CD14-positive monocyte (primary cell): ENCODE results near the gene SLC13A4. TPM values are rescaled to one million over a fixed set of nuclear protein-coding genes. Genes with fewer than 3 reads are reported as not detected.

Experiments
- DNase-seq, 3 donors: peaks; one replicate each; pipeline ENCODE4 v3.0.0-alpha.2; 2011 to 2022
- H2AFZ ChIP-seq: 2 replicates; pipeline ENCODE4 v1.6.0; 2012; ENCODE audit warnings: mild to moderate bottlenecking, low read depth, low read length, inconsistent platforms; ENCODE audit not compliant: insufficient read depth, poor library complexity, severe bottlenecking
- H3K27ac ChIP-seq, 2 donors: 1 replicate in 1 of 2; 2 replicates in 1 of 2; pipeline ENCODE4 v1.5.1; 2012 to 2013; ENCODE audit warnings: low read length in 2 of 2, control low read depth in 1 of 2, inconsistent platforms in 1 of 2, low read depth in 1 of 2, mild to moderate bottlenecking in 1 of 2
- H3K27me3 ChIP-seq, 2 donors: one replicate each; pipeline versions ENCODE4 v1.6.0 to v1.6.1; 2011 to 2013; ENCODE audit warnings: low read length in 2 of 2; ENCODE audit not compliant: control insufficient read depth in 2 of 2, insufficient read depth in 2 of 2
- H3K36me3 ChIP-seq, 2 donors: replicated peaks in 1 of 2; 1 replicate in 1 of 2; 2 replicates in 1 of 2; pipeline versions ENCODE4 v1.5.1 to v1.6.1; 2012 to 2013; ENCODE audit warnings: low read length in 2 of 2, control low read depth in 1 of 2, inconsistent platforms in 1 of 2, mild to moderate bottlenecking in 1 of 2; ENCODE audit not compliant: insufficient read depth in 2 of 2, control insufficient read depth in 1 of 2
- H3K4me1 ChIP-seq, 2 donors: 1 replicate in 1 of 2; 2 replicates in 1 of 2; pipeline versions ENCODE4 v1.5.1 to v1.6.1; 2012 to 2013; ENCODE audit warnings: low read length in 2 of 2, control low read depth in 1 of 2, inconsistent platforms in 1 of 2, mild to moderate bottlenecking in 1 of 2, moderate library complexity in 1 of 2; ENCODE audit not compliant: insufficient read depth in 2 of 2, control insufficient read depth in 1 of 2
- H3K4me2 ChIP-seq: replicated peaks from 2 replicates; pipeline ENCODE3; 2012; ENCODE audit warnings: low read length, moderate library complexity, mild to moderate bottlenecking; ENCODE audit not compliant: poor library complexity, severe bottlenecking; ENCODE audit errors: extremely low read depth
- H3K4me3 ChIP-seq, 3 experiments: fragments of 200-600 bp in 1 of 3; sonication (generic) in 1 of 3; replicated peaks in 1 of 3; 1 replicate in 2 of 3; 2 replicates in 1 of 3; pipeline ENCODE4 v1.5.1; 2011 to 2013; ENCODE audit warnings: low read length in 3 of 3, mild to moderate bottlenecking in 3 of 3, control low read depth in 2 of 3, low read depth in 2 of 3, inconsistent platforms in 1 of 3, moderate library complexity in 1 of 3
- H3K79me2 ChIP-seq: 2 replicates; pipeline ENCODE4 v1.6.0; 2012; ENCODE audit warnings: mild to moderate bottlenecking, control low read depth, inconsistent platforms, low read length, moderate library complexity; ENCODE audit not compliant: insufficient read depth
- H3K9ac ChIP-seq: 2 replicates; pipeline ENCODE4 v1.6.0; 2017; ENCODE audit warnings: low read length, mild to moderate bottlenecking; ENCODE audit not compliant: insufficient read depth, poor library complexity, severe bottlenecking
- H3K9me3 ChIP-seq, 2 donors: replicated peaks in 1 of 2; 1 replicate in 1 of 2; 2 replicates in 1 of 2; pipeline versions ENCODE4 v1.5.1 to v1.6.1; 2012 to 2013; ENCODE audit warnings: low read length in 2 of 2, control low read depth in 1 of 2; ENCODE audit not compliant: control insufficient read depth in 1 of 2, insufficient read depth in 1 of 2
- H4K20me1 ChIP-seq: 2 replicates; pipeline ENCODE4 v1.6.0; 2012; ENCODE audit warnings: mild to moderate bottlenecking, low read length, control low read depth, moderate library complexity; ENCODE audit not compliant: insufficient read depth
- H3K27ac Mint-ChIP-seq, 7 donors: one replicate each; pipeline ENCODE4 v1.8.0; 2020; ENCODE audit warnings: mild to moderate bottlenecking in 7 of 7, mixed read lengths in 7 of 7, moderate library complexity in 6 of 7, inconsistent platforms in 2 of 7
- H3K27me3 Mint-ChIP-seq, 3 donors: one replicate each; pipeline ENCODE4 v1.8.0; 2021 to 2022; ENCODE audit warnings: low read depth in 3 of 3, mild to moderate bottlenecking in 3 of 3, mixed read lengths in 3 of 3, moderate library complexity in 3 of 3, inconsistent platforms in 1 of 3
- H3K36me3 Mint-ChIP-seq, 2 donors: one replicate each; pipeline ENCODE4 v1.8.0; 2020; ENCODE audit warnings: mixed read lengths in 2 of 2, inconsistent platforms in 1 of 2, mild to moderate bottlenecking in 1 of 2
- H3K4me1 Mint-ChIP-seq: one replicate; pipeline ENCODE4 v1.8.0; 2020; ENCODE audit warnings: mild to moderate bottlenecking, mixed read lengths
- H3K4me3 Mint-ChIP-seq, 2 donors: one replicate each; pipeline ENCODE4 v1.8.0; 2020; ENCODE audit warnings: mild to moderate bottlenecking in 2 of 2, mixed read lengths in 2 of 2, moderate library complexity in 1 of 2
- H3K9me3 Mint-ChIP-seq, 7 donors: one replicate each; pipeline ENCODE4 v1.8.0; 2020 to 2022; ENCODE audit warnings: mixed read lengths in 7 of 7, mild to moderate bottlenecking in 6 of 7, moderate library complexity in 6 of 7, inconsistent platforms in 2 of 7
- CTCF ChIP-seq: fragments of 200-600 bp; IDR thresholded peaks from one replicate; pipeline ENCODE4 v1.8.0; 2022; ENCODE audit warnings: antibody characterized with exemption, mild to moderate bottlenecking
- WGBS: methylation state at CpG from one replicate; pipeline ENCODE4 v1.1.5; 2013; ENCODE audit warnings: missing lambda C conversion rate; ENCODE audit not compliant: insufficient coverage; 5-methylcytosine and 5-hydroxymethylcytosine counted together
- intact Hi-C, 2 donors: fragments of 100-400 bp; cut with micrococcal nuclease; formaldehyde crosslinking; loops; one replicate each; pipeline versions ENCODE4 v1.15.0 to v1.15.1; 2023
- polyA plus RNA-seq, 3 donors: library from polyadenylated mRNA; depleted of rRNA in 1 of 3; unstranded in 2 of 3; stranded (reverse) in 1 of 3; fragments of 300-500 nt in 2 of 3; fragments of >200 nt in 1 of 3; fragmentation: Illumina TruSeq in 2 of 3; gene quantifications; 1 replicate in 2 of 3; 2 replicates in 1 of 3; pipeline ENCODE4 v1.2.3, GENCODE V29; 2012 to 2021

SLC13A4 gene
- polyA plus RNA-seq, 3 donors: not detected

- Histone ChIP-seq H4K20me1 (no peaks in the 10 kb centered on the region), H3K9me3 (no peaks in the 10 kb centered on the region), H3K4me3 (no peak overlapping the region), H3K4me1 (no peaks in the 10 kb centered on the region), H3K36me3 (no peaks in the 10 kb centered on the region), H3K27ac (no peak overlapping the region), H2AFZ (no peak overlapping the region), H3K4me2 (no peak overlapping the region), H3K79me2 (no peaks in the 10 kb centered on the region), H3K27me3 (no peaks in the 10 kb centered on the region), H3K9ac (no peak overlapping the region)
- H3K9me3 Mint-ChIP-seq: peaks cover 0 to 7% (median 0%) of the 10 kb centered on the region in 7 donors
- peaks cover 5% of the 10 kb centered on the region for H3K4me1 Mint-ChIP-seq
- intact Hi-C loops: no loop called here
- H3K27me3 Mint-ChIP-seq: peaks cover 2 to 6% (median 6%) of the 10 kb centered on the region in 3 donors
- TF ChIP-seq CTCF: no peak
- no peak overlapping the region for H3K4me3 Mint-ChIP-seq
- H3K36me3 Mint-ChIP-seq: no peaks in the 10 kb centered on the region
- WGBS: 96% methylated on average over 4 of the region's 8 CpGs
- no peak for DNase-seq
- H3K27ac Mint-ChIP-seq: no peak overlapping the region
These were observed 29.9 kb upstream of the SLC13A4 start for GRCh38 chr7:135757719-135758411.

- no peak for TF ChIP-seq CTCF
- Mint-ChIP-seq H3K27ac (no peak overlapping the region), H3K36me3 (no peaks in the 10 kb centered on the region), H3K4me1 (peaks cover 5% of the 10 kb centered on the region), H3K4me3 (no peak overlapping the region), H3K9me3 (peaks cover 0 to 6% (median 0%) of the 10 kb centered on the region in 7 donors), H3K27me3 (peaks cover 0 to 6% (median 6%) of the 10 kb centered on the region in 3 donors)
- Histone ChIP-seq H3K9ac (no peak overlapping the region), H3K4me2 (no peak overlapping the region), H3K4me1 (no peaks in the 10 kb centered on the region), H3K9me3 (no peaks in the 10 kb centered on the region), H3K27me3 (no peaks in the 10 kb centered on the region), H4K20me1 (no peaks in the 10 kb centered on the region), H3K79me2 (no peaks in the 10 kb centered on the region), H3K4me3 (no peak overlapping the region), H3K36me3 (no peaks in the 10 kb centered on the region), H2AFZ (peak overlapping the region; percentile 10), H3K27ac (no peak overlapping the region)
- WGBS: 4% methylated on average over 4 of the region's 5 CpGs
- no peak for DNase-seq
- intact Hi-C loops: no loop called here
These were observed 28.2 kb upstream of the SLC13A4 start for GRCh38 chr7:135756191-135756590.
